Measurements from ENCODE around the gene FAF1.
A peak's percentile ranks its signal among the peaks of the same experiment; 100 is the strongest.
"Not testable (repeated sequence)": the region's sequence is repeated elsewhere in the genome, so short reads cannot be mapped to it uniquely, and the experiment has no call there.

FAF1 gene

DNA sequence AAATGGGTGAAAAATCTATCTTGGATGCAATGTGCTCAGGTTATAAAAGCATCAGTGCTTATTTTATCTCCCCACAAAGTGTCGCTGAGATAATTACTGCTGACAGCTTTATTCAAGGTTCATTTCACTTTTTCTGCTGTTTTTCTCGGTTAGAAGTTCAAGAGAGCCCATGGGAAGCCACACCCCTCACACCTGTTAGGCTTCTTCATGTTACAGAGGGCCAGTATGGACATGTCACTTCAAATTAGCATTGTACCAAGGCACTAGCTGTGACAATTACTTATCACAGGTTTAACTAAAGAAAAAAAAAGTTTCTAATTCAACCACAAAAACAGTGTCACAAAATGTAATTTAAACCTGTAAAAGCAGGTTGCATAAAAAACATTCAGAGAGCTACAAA, 349.5 kb downstream of the FAF1 start:
- peak; percentile 91 for DNase-seq

DNA sequence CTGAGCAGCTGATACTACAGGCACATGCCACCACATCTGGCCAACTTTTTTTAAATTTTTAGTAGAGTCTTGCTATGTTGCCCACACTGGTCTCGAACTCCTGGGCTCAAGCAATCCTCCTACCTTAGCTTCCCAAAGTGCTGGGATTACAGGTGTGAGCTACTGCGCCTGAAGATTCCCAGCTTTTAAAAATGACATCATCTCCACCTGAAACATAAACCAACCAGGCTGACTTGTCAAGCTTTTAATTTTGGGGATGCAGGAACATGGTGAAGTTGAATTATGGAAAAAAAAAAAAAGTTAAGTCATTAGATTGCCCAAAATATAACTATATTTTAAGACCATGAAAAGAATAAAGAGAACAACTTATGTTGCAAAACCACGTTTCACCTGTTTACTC, 350.6 kb downstream of the FAF1 start:
- DNase-seq = no peak

DNA sequence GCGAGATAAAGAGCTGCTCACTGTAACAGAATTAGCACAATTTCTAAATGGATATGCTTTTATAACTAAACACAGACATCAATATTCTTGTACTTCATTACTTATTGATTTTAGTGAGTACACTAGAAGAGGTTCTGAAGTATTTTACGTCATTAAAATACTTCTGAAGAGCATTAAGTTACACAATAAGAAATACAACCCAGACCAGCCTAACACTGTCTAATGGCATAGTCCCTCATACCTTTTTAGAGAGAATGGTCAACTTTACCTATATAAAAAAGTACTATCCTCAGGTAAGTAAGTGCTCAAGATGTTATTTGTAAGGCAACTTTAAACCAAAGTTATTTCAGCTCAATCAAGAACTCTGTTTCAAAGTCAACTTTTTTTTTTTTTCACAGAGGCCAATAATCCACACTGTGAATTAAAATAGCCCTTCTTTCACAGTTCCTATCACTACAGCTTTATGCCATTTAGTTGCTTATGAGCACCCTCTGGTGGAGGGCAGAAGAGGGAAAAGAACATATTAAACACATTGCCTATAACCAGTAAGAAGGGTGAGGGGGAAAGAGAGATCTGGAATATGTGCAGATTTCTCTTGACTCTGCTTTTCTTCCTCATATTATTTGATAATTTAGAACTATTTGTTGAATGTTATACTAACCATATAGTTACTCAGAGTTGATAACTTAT, 354.7 kb downstream of the FAF1 start:
- peak; percentile 73 for DNase-seq

DNA sequence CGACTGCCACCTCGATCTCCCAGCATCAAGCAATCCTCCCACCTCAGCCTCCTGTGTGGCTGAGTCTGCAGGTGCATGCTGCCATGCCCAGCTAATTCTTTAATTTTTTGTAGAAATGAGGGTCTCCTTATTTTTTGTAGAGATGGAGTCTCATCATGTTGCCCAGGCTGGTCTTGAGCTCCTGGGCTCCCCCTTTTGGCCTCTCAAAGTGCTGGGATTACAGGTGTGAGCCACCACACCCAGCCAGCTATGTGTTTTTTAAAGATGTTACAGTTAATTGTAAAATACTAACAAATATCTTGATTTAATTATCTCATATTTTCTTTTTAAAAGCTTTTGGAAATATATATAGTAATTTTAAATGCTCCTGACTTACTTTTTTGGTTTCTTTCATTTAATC, 355.5 kb downstream of the FAF1 start:
- no peak for DNase-seq

DNA sequence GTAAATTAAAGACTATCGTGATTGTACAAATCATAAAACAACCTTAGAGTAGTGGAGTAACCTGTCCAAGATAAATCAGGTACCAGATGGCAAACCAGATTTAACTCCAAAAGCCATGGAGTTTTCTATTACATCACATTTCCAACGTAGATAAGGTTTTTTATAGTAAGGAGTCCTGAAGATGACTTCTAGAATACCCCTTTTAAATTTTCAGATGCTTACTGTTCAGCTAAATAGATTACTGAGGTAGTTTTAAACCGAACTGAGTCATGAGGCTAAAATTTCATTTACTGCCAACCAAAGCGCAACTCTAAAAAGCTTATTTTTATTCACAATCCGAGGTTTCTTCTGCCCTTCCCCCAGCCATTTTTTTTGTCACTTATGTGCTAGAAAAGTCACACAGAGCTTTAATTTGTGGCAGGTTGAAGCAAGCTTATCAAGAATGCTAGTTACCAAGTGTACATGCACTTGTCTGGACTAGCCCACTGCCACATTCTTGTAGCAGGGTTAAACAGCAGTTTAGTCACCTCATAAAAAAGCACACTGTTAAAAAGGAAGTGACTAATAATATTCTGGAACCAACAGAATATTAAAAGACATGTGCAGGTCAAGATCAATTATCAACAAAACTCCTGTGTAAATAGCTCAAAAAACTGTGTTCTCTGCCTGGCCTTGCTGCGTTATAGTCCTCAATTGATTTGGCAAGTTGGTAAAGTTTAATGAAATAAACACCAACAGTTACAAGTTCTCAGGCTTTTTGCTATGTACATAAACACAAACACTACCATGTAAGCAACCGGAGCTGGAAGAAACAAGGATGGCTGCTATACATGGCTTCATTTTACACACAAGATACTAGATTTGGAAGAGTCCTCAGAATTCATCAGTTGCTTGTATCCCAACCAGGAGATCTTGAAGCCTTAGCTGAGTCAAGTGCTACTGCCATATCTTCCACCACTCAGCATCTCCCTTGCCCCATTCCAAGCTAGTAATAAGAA, 356.5 kb downstream of the FAF1 start:
- DNase-seq = peak; percentile 67

DNA sequence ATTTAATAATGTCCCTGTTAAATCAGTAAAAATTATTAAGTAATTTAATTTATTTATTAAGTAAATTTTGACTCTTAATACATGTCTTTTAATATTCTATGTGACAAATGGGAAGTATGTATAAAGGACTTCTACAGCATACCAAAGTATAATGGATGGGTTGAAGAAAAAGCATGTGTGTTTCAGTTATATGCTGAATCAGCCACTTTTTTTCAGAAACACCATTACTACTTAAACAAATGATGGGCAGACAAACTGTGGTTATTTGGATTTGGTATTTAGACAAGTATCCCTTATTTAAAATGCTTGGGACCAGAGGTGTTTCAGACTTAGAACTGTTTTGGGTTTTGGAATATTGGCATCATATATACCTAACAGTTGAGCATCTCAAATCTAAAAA, 360.5 kb downstream of the FAF1 start:
- no peak for DNase-seq

DNA sequence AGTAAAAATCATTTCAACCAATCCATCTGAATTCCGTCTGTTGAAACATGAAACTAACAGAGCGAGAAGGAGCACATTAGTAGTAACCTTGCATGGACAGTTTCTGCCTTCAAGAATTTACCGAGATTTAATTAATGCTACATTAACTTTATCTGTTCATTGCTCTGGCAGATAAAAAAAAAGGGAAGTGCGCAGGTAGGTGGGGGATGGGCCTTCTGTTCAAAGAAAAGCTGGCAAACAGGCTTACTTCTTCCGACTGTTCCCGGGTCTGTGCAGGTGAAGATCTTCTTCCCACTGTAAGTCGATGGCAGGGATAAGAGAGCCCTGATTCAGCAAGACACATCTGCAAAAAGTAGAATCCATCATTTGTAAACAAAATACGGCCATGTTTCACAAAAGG, 364.2 kb downstream of the FAF1 start:
- no peak for DNase-seq

DNA sequence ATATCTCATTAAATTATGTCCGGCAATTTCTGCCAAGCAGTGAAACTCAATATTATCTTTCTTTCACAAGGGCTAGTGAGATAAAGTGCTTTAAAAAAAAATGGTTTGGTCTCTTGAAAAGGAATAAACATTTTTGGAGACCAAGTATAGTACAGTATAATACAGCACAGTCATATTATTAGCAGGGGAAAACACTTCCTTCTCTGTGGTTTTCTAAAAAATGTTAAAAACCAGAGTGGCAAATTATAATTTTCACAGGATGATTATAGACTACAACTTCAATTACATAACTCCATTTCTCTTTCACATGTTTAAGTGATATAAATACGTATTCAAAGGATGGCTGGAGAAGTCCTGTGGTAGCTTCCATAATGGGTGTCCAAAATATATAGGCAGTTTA, 366.6 kb downstream of the FAF1 start:
- no peak for DNase-seq

DNA sequence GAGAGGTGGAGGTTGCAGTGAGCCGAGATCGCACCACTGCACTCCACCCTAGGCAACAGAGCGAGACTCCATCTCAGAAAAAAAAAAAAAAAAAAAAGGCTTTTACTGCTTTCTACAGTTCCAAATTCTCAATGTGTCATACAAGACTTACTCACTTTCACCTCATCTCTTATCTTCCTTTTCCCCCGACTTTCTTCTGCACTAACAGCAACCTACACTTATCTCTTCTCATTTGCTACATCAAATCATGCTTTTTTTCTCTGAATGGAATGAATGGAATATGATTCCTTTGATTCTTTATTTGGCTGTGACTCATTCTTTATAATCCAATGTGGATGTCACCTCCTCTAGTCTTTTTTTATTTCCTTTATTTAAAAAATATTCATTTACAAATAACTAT, 368.5 kb downstream of the FAF1 start:
- DNase-seq = no peak

DNA sequence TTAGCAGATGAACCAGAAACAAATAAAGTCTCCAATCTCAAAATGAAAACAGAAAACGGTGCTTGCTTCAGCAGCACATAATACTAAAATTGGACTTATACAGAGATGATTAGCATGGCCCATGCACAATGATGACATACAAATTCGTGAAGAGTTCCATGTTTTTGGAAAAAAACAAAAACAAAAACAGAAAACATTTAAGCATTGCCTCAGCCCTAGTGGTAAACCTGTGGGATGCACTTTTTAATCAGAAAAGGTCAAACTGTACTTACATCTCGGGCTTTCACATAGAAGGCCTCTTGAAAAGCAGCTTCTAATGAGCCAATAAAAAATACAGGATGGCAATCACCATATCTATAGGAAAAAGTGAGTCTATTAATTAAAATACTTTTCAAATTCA, 377.7 kb downstream of the FAF1 start:
- DNase-seq = no peak

DNA sequence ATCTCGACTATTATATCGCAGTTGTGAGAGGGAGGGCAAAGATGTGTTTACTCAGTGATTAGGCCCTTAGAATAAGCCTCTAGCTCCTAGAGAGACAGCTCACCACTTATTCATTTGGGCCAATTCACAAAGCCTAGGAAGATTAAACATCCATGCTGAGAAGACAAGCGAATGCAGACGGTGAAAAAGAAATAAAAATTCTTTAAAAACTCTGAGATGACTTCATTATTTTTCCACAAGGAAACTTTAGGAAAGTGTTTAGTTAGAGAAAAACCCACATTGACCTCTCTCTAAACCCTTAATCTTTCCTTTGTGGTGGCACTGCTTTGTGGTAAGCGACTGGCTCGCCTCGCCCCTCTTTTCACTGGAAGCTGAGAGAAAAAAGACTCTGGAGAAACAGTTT, 390.0 kb downstream of the FAF1 start:
- DNase-seq = no peak

DNA sequence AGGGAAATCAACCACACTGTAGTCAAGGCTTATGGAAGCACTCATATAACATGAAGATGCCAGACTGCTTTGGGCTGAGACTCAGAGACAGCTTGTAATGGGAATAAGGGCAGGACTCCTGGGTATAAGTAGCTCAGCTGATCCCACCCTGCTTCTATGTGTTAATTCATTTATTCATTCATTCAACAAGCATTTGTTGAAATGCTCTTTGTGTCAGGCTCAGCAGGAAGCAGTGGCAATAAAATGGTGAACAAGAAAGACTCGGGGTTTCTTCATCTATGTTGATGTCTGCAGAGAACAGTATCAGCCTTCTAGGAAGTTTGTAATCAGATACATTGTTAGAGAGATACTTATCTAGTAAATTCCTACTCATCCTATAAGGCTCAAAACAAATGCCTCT, 391.3 kb downstream of the FAF1 start:
- no peak for DNase-seq

DNA sequence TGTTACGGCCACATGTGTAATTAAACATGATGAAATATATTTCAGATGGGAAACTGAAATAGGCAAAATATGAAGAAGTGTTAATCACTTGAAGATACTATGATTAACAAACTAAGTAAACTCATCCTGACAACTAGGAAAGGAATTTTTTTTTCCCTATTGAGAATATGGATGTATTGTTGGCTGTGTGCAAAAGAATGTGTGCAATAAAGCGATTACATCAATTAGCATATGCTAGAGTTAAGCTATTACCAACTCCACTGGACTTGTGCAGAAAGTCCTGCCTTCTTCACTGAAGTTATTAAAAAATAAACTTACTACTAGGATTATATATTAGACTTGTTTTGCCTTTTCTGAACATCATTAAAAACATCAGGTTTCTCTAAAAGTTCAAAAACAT, 393.7 kb downstream of the FAF1 start:
- DNase-seq = no peak

DNA sequence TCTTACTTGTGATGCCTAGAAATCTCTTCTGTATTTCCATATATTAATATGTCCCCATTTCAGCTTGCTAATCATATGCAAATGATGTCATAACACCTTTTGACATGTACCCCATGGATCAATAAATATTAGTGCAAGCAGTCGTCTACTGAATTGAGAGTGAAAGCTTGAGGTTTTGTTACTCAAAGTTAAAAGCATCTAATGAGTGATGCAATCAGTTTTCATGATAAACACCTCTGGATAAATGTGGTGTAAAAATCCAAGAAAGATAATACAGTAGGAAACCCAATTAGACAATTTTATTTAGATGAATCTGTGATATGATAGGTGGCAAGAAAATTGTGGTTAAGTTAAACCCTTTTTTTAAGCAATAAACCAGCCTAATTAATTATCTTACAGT, 395.6 kb downstream of the FAF1 start:
- DNase-seq = no peak

DNA sequence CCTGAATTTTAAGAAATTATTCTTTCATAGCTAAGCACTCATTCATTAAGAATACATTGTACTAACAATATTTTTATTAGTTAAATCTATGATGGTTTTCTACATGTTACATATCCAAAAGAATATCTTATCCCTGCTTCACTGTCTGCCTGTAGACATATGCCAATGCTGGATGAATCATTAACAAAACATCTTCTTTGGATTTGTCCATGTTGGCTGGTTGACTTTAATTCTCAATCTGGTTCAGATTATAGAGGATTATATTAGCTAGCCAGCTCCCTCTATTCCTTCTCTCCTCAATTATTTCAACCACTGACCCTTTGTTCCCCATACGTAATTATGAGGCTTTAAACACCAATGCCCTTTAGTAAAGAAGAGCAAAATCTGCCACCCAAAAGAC, 398.0 kb downstream of the FAF1 start:
- no peak for DNase-seq

DNA sequence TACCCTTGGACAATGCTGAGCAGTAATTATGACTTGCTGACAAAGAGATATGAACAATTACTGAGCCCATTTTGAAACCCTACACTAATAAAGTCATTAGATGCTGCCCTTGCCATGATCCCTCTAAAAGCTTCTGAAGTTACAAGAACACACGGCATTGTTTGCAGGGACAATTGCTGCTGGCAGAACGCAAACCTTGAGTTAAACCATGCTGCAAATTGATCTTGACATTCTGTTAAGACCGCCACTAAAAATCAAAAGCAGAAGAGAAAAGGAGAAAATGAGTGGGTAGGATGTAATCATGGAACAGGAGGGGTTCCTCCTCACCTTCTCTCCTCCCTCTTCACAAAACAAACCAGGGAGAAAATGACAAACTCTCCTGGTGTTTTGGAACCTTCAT, 400.6 kb downstream of the FAF1 start:
- no peak for DNase-seq

DNA sequence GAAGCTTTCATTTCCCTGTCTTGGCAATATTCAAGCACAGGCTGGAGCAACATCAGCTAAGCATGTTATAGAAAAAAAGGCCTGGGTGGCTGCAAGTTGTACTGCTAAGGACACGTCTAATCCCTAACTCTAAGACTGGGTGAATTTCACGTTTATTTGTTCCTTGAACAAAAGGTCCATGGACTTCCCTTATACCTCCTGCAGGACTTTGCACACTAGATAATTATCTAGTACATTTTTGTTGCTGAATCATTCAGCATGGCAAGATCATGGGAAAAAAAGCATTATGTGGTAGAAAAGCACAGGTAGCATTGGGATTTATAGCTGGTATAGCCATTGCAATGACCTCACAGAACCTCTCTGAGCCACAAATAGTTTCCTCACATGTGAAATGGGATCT, 406.1 kb downstream of the FAF1 start:
- DNase-seq = no peak

DNA sequence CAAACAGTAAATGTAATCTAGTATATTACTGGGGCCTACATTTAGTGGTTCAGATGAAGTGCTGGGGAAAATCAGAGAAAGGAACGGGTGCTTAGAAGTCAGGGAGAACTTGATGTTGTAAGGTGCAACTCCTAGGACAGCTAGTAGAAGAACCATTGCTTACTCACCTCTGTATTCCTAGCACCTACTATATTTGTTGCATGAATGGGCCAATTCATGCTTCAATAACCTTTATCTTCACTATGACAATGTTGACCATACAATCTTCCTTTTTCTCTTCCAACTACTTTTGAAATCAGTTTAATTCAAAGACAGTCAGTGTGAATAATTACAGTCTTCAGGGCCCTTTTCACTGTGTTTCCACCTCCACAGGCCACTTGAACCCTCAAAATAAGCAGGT, 411.8 kb downstream of the FAF1 start:
- no peak for DNase-seq

DNA sequence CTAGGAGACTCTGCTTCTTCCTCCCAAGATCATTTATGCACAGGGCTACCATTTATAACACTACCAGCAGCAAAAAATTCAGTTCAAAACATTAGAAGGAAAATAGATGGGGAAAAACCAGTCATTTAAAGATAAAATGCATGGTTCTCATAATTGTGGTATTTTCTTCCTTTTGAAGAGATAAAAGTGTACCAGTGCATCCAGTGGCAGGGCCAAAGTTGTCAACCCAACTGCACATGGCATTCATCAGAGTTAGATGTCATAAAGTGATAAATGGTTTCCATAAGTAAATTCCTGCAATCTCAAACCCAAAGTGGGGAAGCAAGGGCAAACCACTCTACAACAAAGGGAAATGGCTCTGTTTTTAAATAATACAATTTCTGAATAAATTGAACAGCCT, 417.7 kb downstream of the FAF1 start:
- no peak for DNase-seq

DNA sequence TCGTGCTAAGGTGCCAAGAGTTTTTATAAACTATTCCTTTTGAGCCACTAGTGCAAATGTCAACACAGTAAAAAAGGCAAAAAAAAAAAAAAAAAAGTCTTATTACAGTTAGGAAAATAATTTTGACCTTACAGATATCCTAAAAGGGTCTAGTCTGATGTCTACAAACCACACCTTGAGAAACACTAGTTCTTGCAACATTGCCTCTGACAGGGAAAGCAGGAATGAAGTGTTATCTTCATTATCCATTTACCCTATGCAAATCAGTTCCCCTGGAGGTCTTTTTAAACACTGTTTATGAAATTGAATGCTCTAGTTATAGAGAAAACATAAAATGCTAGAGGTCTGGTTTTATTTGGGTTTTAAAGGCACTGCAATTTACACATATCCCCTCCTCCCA, 421.6 kb downstream of the FAF1 start:
- no peak for DNase-seq

DNA sequence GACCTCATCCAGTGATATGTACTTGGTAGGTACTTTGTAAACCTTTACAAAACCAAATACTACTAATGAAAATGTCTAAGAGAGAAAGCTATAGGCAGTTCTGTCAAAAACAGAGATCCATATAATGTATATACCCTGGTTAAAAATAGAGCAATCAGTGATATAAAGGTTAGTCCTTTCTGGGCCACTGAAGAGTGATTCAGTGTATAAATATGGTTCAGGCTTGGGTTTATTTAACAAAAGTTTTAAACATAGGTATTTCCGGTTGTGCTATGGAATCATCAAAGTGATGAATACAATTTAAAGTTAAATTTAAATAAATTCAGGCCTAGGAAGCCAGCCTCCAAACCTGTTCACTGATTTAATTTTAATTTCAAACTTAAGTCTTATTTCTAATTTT, 428.5 kb downstream of the FAF1 start:
- no peak for DNase-seq

DNA sequence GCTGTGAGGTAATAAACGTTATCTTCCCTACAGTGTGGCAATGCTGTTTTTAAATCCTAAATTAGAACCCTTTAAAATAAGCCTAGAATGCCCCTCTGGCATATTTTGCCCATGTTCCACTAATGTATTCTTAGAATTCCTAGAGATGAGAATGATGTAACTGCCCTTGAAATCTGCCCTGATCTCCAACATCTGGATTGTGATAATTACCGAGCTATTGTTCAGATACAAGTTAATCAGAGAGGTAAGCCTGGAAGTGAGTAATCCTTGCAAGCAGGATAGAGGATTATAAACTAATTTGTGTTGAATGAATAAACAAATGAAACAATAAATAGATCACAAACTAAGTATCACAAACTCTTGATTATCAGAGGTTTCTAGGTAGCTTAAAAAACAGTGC, 429.0 kb downstream of the FAF1 start:
- DNase-seq = no peak

DNA sequence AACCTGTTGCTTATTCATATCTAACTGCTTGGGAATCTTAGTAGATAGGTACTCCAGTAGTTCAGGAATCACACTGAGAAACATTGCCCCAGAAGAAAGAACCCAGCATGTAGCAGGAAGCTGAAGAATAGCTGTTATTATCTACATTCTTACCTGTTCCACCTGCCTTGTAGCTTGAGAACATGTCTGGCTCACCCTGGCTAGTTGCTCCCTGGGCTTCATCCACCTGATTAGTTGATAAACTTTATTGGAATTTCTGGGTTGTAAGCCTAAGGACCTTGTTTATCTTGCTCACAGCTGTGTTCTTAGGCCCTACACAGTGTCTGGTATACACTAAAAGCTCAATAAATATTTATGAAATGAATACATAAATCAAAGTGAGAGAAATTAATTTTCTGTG, 430.6 kb downstream of the FAF1 start:
- no peak for DNase-seq

DNA sequence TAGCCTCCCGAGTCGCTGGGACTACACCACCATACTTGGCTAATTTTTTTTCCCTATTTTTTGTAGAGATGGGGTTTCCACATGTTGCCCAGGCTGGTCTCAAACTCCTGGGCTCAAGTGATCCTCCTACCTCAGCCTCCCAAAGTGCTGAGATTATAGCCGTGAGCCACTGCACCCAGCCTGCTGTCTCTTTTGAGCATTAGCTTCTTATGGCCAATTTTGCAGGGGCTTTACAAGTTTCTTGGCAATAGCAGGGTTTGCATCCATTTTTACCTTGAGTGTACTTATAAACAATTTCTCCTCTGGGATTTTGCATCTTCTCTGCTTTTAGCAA, 432.1 kb downstream of the FAF1 start:
- DNase-seq = not testable (repeated sequence)

Data from NCI-H1694 treated with DMSO at 0.1 percent for 48 hours (cell line).